GM21786 (cell line): ENCODE data around the gene KCTD13.
"Not testable (repeated sequence)": the region's sequence is repeated elsewhere in the genome, so short reads cannot be mapped to it uniquely, and the experiment has no call there.

Experiments used
- ATAC-seq: cut with Tn5 transposase; IDR thresholded peaks from one replicate; pipeline ENCODE4 v1.9.1; 2021; ENCODE audit not compliant: unreplicated experiment

The KCTD13 gene

GRCh38 chr16:29908719-29909220, 17.3 kb downstream of the KCTD13 start:
- no peak for ATAC-seq

- no peak for ATAC-seq
Measured at GRCh38 chr16:29907973-29908372, 18.1 kb downstream of the KCTD13 start.

GRCh38 chr16:29906520-29907244, 19.3 kb downstream of the KCTD13 start:
- no peak for ATAC-seq

- ATAC-seq = no peak
Measured at GRCh38 chr16:29905668-29906067, 20.4 kb downstream of the KCTD13 start.

GRCh38 chr16:29904947-29905346, 21.1 kb downstream of the KCTD13 start:
- no peak for ATAC-seq

- ATAC-seq = no peak
Measured at GRCh38 chr16:29903590-29903989, 22.4 kb downstream of the KCTD13 start.

- no peak for ATAC-seq
Measured at GRCh38 chr16:29901607-29901945, 24.4 kb downstream of the KCTD13 start.

- ATAC-seq = no peak
Measured at GRCh38 chr16:29900888-29901606, 25.0 kb downstream of the KCTD13 start.

- no peak for ATAC-seq
Measured at GRCh38 chr16:29900102-29900887, 25.7 kb downstream of the KCTD13 start, which contains the start of gene ASPHD1. Gene ASPHD1 (plus strand): TSS chr16:29900488. CDS start chr16:29900972, 484 bp downstream.

GRCh38 chr16:29899516-29900101, 26.4 kb downstream of the KCTD13 start, which contains the start of gene SEZ6L2:
Gene SEZ6L2 (minus strand): TSS chr16:29899550. CDS start chr16:29899019, 531 bp downstream.
- ATAC-seq = no peak

- ATAC-seq = no peak
Measured at GRCh38 chr16:29898804-29899515, 27.1 kb downstream of the KCTD13 start.

- ATAC-seq = no peak
Measured at GRCh38 chr16:29898135-29898803, 27.8 kb downstream of the KCTD13 start.

GRCh38 chr16:29897333-29897732, 28.7 kb downstream of the KCTD13 start:
- no peak for ATAC-seq

GRCh38 chr16:29896841-29897240, 29.2 kb downstream of the KCTD13 start:
- no peak for ATAC-seq

- ATAC-seq = no peak
Measured at GRCh38 chr16:29894352-29894751, 31.7 kb downstream of the KCTD13 start.

- ATAC-seq = no peak
Measured at GRCh38 chr16:29893553-29893952, 32.5 kb downstream of the KCTD13 start.

- no peak for ATAC-seq
Measured at GRCh38 chr16:29892458-29892813, 33.6 kb downstream of the KCTD13 start.

GRCh38 chr16:29891525-29892457, 34.2 kb downstream of the KCTD13 start:
- no peak for ATAC-seq

GRCh38 chr16:29889372-29889771, 36.7 kb downstream of the KCTD13 start:
- not testable (repeated sequence) for ATAC-seq
